Heart left ventricle (tissue), 16 donors: Measurements from ENCODE around the gene RGS6. TPM values are rescaled to one million over a fixed set of nuclear protein-coding genes. Genes with fewer than 3 reads are reported as not detected.

ENCODE experiments used
- ATAC-seq, 4 donors: fragments of 200-7000 bp; cut with Tn5 transposase; one replicate each; pipeline ENCODE4 v1.9.1; 2020 to 2022; ENCODE audit warnings: moderate library complexity in 4 of 4, mild to moderate bottlenecking in 3 of 4, moderate number of reproducible peaks in 1 of 4
- DNase-seq, 5 donors: peaks; one replicate each; pipeline ENCODE4 v3.0.0-alpha.2; 2020
- H3K27ac ChIP-seq, 12 donors: fragments of 200-600 bp; sonication (generic) in 4 of 12; one replicate each; pipeline versions ENCODE4 v1.5.0 to v1.8.0; 2016 to 2022; ENCODE audit warnings: mild to moderate bottlenecking in 2 of 12
- H3K27me3 ChIP-seq, 9 donors: fragments of 200-600 bp; sonication (generic) in 2 of 9; one replicate each; pipeline versions ENCODE4 v1.5.1 to v1.8.0; 2016 to 2022; ENCODE audit warnings: mild to moderate bottlenecking in 3 of 9
- H3K36me3 ChIP-seq, 9 donors: fragments of 200-600 bp; sonication (generic) in 2 of 9; one replicate each; pipeline versions ENCODE4 v1.5.0 to v1.8.0; 2018 to 2022; ENCODE audit warnings: mild to moderate bottlenecking in 2 of 9
- H3K4me1 ChIP-seq, 12 donors: fragments of 200-600 bp; sonication (generic) in 4 of 12; one replicate each; pipeline versions ENCODE4 v1.5.0 to v1.8.0; 2016 to 2022; ENCODE audit warnings: mild to moderate bottlenecking in 3 of 12
- H3K4me3 ChIP-seq, 12 donors: fragments of 200-600 bp; sonication (generic) in 4 of 12; one replicate each; pipeline versions ENCODE4 v1.5.0 to v1.8.0; 2017 to 2022; ENCODE audit warnings: mild to moderate bottlenecking in 9 of 12, moderate library complexity in 4 of 12
- H3K9me3 ChIP-seq, 12 donors: fragments of 200-600 bp; sonication (generic) in 4 of 12; one replicate each; pipeline versions ENCODE4 v1.5.0 to v1.8.0; 2016 to 2022; ENCODE audit warnings: mild to moderate bottlenecking in 1 of 12
- POLR2A ChIP-seq, 2 donors: fragments of 450-650 bp; IDR thresholded peaks; one replicate each; pipeline ENCODE4 v1.6.1; 2017; ENCODE audit warnings: antibody characterized with exemption in 2 of 2, mild to moderate bottlenecking in 2 of 2, moderate library complexity in 2 of 2
- WGBS, 4 donors: extraction: QIAGEN DNeasy Blood & Tissue Kit in 2 of 4; methylation state at CpG; one replicate each; pipeline versions ENCODE4 v1.1.5 to v1.1.7; 2013 to 2018; 5-methylcytosine and 5-hydroxymethylcytosine counted together
- intact Hi-C, 10 donors: fragments of 100-400 bp; cut with DNase I; formaldehyde crosslinking; loops; one replicate each; pipeline versions ENCODE4 v1.11.1 to v1.14.2; 2022
- polyA plus RNA-seq, 2 donors: library from polyadenylated mRNA; stranded (reverse); fragments of 200-250 nt; gene quantifications; one replicate each; pipeline ENCODE4 v1.2.3, GENCODE V29; 2013
- total RNA-seq, 9 donors: library from RNA; depleted of rRNA in 2 of 9; stranded (reverse); fragments of >200 nt in 2 of 9; fragmentation: NEBNext Ultra II Directional in 3 of 9; extraction: Animal tissue kit (Norgen Biotek cat#: 25700) in 3 of 9; gene quantifications; one replicate each; pipeline versions ENCODE4 v1.1.0 to v1.2.4, GENCODE V29; 2016 to 2023
- TF ChIP-seq, protein P1 (sequence below), 12 donors: fragments of 200-600 bp; sonication (generic) in 4 of 12; IDR thresholded peaks; one replicate each; pipeline versions ENCODE4 v1.5.0 to v1.8.0; 2018 to 2022; ENCODE audit warnings: antibody characterized with exemption in 12 of 12, mild to moderate bottlenecking in 5 of 12
- donor health status: ischemic (EF 13 %, LVEDD 7.1; RV severe dilation, severe dysfunction).
- donor health status: healthy with polysubstance abuse.
- donor health status: DM: no; HTN: yes; CAD: no.
- donor health status: DM: no; HTN: no; CAD: no.
- donor health status: ischemic (EF 25% LVEDD 6.9; RV normal size, moderate dysfunction).
- donor health status: ischemic (EF 25% LVEDD 5.7; RV mildly dilated, moderate dysfunction).
- donor health status: healthy.
- donor health status: DM: yes; HTN: yes; CAD: no.
- donor health status: ischemic (EF 35%, LVEDD 5.7; RV mildly dilated, moderate dysfunction).
- donor health status: nonischemic (EF 11% LVEDD 7.7; RV severe dilation, severe dysfunction).
- donor health status: DM: yes; HTN: yes; CAD: no.
- donor health status: PGD.
- donor health status: ischemic (EF 29% LVEDD 5.4; RV normal size, mild dysfunction).
- donor health status: nonischemic (EF 23%, LVEDD 6.1; RV moderate dilation, normal function).

The RGS6 gene
- total and polyA plus RNA-seq, 11 donors = 1.3 to 25.4 (median 15.1) TPM

GRCh38 chr14:72243309-72244293 lies 311.4 kb downstream of the RGS6 start:
- H3K4me3 ChIP-seq = no peak overlapping the region
- ATAC-seq (peak; percentile 34 to 72 (median 68)), DNase-seq (no peak)
- intact Hi-C loops = no loop called here
- no peaks in the 10 kb centered on the region for H3K36me3 ChIP-seq
- peaks cover 0 to 26% (median 8%) of the 10 kb centered on the region in 12 donors for H3K4me1 ChIP-seq
- peak overlapping the region in 3 of 12 donors; percentile 20 to 43 (median 22) for H3K27ac ChIP-seq
- WGBS, 4 donors = 47 to 52% (median 51%) methylated on average over 5 of the region's 5 CpGs
- H3K27me3 ChIP-seq = no peaks in the 10 kb centered on the region
- no peak for TF ChIP-seq POLR2A (IDR thresholded peaks at IDR 0.05)
- TF ChIP-seq, protein P1, sequence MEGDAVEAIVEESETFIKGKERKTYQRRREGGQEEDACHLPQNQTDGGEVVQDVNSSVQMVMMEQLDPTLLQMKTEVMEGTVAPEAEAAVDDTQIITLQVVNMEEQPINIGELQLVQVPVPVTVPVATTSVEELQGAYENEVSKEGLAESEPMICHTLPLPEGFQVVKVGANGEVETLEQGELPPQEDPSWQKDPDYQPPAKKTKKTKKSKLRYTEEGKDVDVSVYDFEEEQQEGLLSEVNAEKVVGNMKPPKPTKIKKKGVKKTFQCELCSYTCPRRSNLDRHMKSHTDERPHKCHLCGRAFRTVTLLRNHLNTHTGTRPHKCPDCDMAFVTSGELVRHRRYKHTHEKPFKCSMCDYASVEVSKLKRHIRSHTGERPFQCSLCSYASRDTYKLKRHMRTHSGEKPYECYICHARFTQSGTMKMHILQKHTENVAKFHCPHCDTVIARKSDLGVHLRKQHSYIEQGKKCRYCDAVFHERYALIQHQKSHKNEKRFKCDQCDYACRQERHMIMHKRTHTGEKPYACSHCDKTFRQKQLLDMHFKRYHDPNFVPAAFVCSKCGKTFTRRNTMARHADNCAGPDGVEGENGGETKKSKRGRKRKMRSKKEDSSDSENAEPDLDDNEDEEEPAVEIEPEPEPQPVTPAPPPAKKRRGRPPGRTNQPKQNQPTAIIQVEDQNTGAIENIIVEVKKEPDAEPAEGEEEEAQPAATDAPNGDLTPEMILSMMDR (IDR thresholded peaks at IDR 0.05) = no peak
- H3K9me3 ChIP-seq = no peaks in the 10 kb centered on the region

DNA sequence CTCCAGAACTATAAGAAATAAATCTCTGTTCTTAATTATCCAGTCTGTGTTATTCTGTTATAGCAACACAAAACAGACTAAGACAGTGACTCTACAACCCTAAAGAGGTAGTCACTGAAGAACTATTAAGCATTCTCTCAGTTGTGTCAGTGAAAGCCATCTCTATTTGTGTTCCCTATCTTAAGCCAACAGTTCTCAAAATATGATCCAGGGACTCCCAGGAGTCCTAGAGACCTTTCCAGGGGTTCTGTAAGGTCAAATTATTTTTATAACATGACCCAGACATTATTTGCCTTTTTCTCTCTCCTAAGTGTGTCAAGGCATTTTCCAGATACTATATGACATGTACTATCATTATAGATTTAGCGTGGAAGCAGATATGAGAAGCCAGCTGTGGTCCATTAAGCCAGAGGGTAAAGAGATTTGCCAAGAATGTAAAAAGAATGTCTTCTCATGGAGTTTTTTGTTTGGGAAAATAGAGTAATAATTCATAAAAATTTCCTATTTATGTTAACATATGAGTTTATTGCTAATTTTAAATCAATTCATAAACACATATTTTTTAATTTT lies 315.8 kb downstream of the RGS6 start:
- Histone ChIP-seq H3K9me3 (no peaks in the 10 kb centered on the region), H3K36me3 (no peaks in the 10 kb centered on the region), H3K4me3 (no peak overlapping the region), H3K27ac (no peak overlapping the region), H3K4me1 (peaks cover 0 to 26% (median 8%) of the 10 kb centered on the region in 12 donors), H3K27me3 (no peaks in the 10 kb centered on the region)
- DNase-seq (no peak), ATAC-seq (peak; percentile 55 to 80 (median 60))
- intact Hi-C loops = no loop called here
- 28 to 41% (median 33%) methylated on average over 1 of the region's 1 CpG for WGBS, 4 donors
- TF ChIP-seq, protein P1 (IDR thresholded peaks at IDR 0.05) = no peak
- no peak for TF ChIP-seq POLR2A (IDR thresholded peaks at IDR 0.05)

- 67 to 76% (median 72%) methylated on average over 2 of the region's 2 CpGs for WGBS, 4 donors
- DNase-seq (no peak), ATAC-seq (no peak)
- H3K4me1 ChIP-seq = peaks cover 0 to 16% (median 2%) of the 10 kb centered on the region in 12 donors
- no peak overlapping the region for H3K4me3 ChIP-seq
- TF ChIP-seq POLR2A (IDR thresholded peaks at IDR 0.05) = no peak
- TF ChIP-seq, protein P1 (IDR thresholded peaks at IDR 0.05) = no peak
- intact Hi-C loops = no loop called here
- no peak overlapping the region for H3K27ac ChIP-seq
- peaks cover 0 to 10% (median 0%) of the 10 kb centered on the region in 12 donors for H3K9me3 ChIP-seq
- no peaks in the 10 kb centered on the region for H3K36me3 ChIP-seq
- no peaks in the 10 kb centered on the region for H3K27me3 ChIP-seq
Observed at GRCh38 chr14:72253503-72253902, 321.3 kb downstream of the RGS6 start.
